ENCODE data around the gene KCNH2. TPM values are rescaled to one million over a fixed set of nuclear protein-coding genes. Genes with fewer than 3 reads are reported as not detected.

The KCNH2 gene
- total and polyA plus RNA-seq, 4 donors, result 0.23 to 2.4 (median 0.64) TPM

DNA sequence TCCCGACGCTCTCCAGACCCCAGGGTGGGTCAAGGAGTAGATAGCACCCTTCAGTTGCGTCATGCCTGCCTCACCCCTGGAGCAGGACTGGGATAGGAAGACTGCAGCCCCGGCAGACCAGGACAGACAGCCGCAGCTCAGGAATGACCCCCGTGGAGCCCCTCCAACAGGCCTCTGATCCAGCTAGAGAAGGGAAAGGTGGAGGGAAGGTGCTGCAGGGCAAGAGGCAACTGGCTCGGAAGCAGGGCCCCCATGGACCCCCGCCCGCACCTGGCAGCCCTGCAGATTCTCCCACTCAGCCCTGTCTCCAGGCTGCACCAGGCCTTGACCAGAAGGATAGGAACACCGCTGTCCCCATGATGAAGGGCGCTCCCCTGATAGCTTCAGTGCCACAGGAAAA is 7.7 kb downstream of the KCNH2 start:
- H3K27ac ChIP-seq (ENCODE audit: low read depth in 1 of 2, low read length in 2 of 2), result no peak overlapping the region
- DNase-seq, result no peak
- WGBS, 2 donors, result 84 to 91% methylated on average over 9 to 11 of the region's 11 CpGs
- intact Hi-C loops (cut with DNase I), result no loop called here
- no peak overlapping the region for H3K4me3 ChIP-seq (ENCODE audit: low read length in 2 of 2)
- no peaks in the 10 kb centered on the region for H3K36me3 ChIP-seq (ENCODE audit: control insufficient read depth in 1 of 2, insufficient read depth in 2 of 2, low read length in 1 of 2)
- H3K27me3 ChIP-seq (ENCODE audit: control insufficient read depth in 1 of 2, insufficient read depth in 2 of 2, low read length in 1 of 2), result no peaks in the 10 kb centered on the region
- no peak for ATAC-seq (ENCODE audit: low FRiP score)
- peaks cover 0 to 4% of the 10 kb centered on the region in 2 donors for H3K4me1 ChIP-seq (ENCODE audit: control insufficient read depth in 1 of 2, insufficient read depth in 2 of 2, low read length in 2 of 2)
- H3K9me3 ChIP-seq (ENCODE audit: control insufficient read depth, low read length), result no peaks in the 10 kb centered on the region

DNA sequence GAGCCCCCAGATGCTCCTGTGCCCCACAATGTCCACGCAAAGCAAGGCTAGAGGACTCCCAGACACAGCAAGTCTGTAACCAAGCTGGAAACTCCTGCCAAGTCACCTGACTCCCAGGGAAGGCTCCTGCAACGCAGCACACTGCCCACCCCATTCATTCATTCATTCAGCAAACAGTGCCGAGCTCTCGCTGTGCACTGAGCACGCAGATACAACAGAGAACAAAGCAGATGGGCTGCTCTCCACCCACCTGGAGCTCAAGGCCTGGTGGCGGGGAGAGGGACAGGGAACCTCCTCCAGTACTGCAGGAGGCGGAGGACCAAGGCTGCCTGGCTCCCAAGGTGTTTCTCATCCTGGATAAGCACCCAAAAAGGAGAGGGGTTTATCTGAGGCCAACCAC is 8.6 kb downstream of the KCNH2 start:
- H3K4me1 ChIP-seq (ENCODE audit: control insufficient read depth in 1 of 2, insufficient read depth in 2 of 2, low read length in 2 of 2), result peaks cover 0 to under 1% of the 10 kb centered on the region in 2 donors
- DNase-seq (no peak), ATAC-seq (ENCODE audit: low FRiP score) (no peak)
- no peaks in the 10 kb centered on the region for H3K9me3 ChIP-seq (ENCODE audit: control insufficient read depth, low read length)
- WGBS, 2 donors, result 81 to 82% methylated on average over 7 of the region's 7 CpGs
- H3K27me3 ChIP-seq (ENCODE audit: control insufficient read depth in 1 of 2, insufficient read depth in 2 of 2, low read length in 1 of 2), result no peaks in the 10 kb centered on the region
- no peak overlapping the region for H3K27ac ChIP-seq (ENCODE audit: low read depth in 1 of 2, low read length in 2 of 2)
- intact Hi-C loops (cut with DNase I), result loop anchor here in 1 of 2 donors (5.0 kb wide), 1 partner anchor 143 kb away; no protein-coding TSS in a partner anchor
- no peak overlapping the region for H3K4me3 ChIP-seq (ENCODE audit: low read length in 2 of 2)
- H3K36me3 ChIP-seq (ENCODE audit: control insufficient read depth in 1 of 2, insufficient read depth in 2 of 2, low read length in 1 of 2), result no peaks in the 10 kb centered on the region

DNA sequence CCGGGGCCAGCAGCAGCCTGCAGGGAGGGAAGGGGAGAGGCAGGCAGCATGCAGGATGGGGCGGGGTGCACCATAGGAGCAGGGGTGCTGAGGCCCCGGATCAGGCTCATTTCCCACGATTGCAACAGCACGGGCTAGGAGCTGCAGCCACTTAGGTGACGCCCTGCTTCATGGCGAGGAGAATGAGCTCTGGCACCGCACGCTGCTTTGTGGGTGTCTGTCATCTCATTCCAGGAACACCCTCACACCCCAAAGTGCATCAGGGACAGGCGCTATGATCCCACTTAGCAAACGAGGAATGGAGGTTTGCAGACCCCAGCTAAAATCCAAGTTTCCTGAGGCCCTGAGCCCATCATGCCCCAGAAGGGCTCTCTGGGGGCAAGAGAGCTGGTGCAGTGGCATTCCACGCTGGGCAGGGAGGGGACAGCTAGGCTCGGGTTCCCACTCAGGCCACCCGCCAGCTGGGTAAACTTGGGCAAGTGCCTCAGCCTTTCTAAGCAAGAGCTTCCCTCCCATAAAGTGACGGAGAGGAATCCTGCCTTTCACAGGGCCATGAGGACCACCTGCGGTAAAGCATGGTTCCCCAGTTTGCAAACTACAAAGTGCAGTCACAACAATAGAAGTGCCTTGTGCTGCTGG is 9.3 kb downstream of the KCNH2 start:
- WGBS, 2 donors, result 56 to 64% methylated on average over 15 to 16 of the region's 16 CpGs

DNA sequence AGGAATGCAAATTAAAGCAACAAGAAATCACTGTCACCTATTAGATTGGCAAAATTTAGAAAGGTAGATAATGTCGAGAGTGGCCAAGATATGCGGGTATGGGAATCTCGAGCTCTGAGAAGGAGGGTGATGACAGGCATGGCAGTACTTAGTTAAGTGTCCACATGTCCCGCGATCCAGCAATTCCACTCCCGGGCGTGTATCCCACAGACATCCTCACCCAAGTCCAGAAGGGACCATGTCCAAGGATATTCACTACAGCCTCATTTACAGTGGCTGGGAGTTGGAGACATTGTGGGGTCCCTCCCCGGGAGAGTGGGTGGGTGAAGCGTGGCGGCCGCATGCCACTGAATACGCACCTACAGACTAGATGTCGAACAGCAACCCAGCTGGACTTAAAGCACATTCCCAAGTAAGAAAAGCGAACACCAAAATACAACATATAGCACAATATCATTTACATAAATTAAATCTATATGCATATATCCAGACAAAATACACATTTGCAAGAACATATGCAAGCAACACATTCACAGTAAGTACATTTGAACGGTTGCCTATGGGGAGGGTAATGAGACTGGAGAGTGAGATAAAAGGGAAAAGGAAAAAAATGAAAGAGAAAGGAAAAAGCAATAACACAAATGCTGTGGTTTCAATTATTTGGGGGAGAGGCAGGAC is 9.9 kb downstream of the KCNH2 start:
- Histone ChIP-seq H3K27me3 (ENCODE audit: control insufficient read depth in 1 of 2, insufficient read depth in 2 of 2, low read length in 1 of 2) (peaks cover 0 to 2% of the 10 kb centered on the region in 2 donors), H3K36me3 (ENCODE audit: control insufficient read depth in 1 of 2, insufficient read depth in 2 of 2, low read length in 1 of 2) (no peaks in the 10 kb centered on the region), H3K27ac (ENCODE audit: low read depth in 1 of 2, low read length in 2 of 2) (no peak overlapping the region), H3K9me3 (ENCODE audit: control insufficient read depth, low read length) (no peaks in the 10 kb centered on the region), H3K4me3 (ENCODE audit: low read length in 2 of 2) (no peak overlapping the region), H3K4me1 (ENCODE audit: control insufficient read depth in 1 of 2, insufficient read depth in 2 of 2, low read length in 2 of 2) (no peaks in the 10 kb centered on the region)
- ATAC-seq (ENCODE audit: low FRiP score), result no peak
- no peak for DNase-seq
- WGBS, 2 donors, result 84 to 86% methylated on average over 15 of the region's 15 CpGs
- intact Hi-C loops (cut with DNase I), result loop anchor here in 1 of 2 donors (5.0 kb wide), 1 partner anchor 144 kb away; no protein-coding TSS in a partner anchor

More for the DNA sequence above, 9.3 kb downstream of the KCNH2 start:
- DNase-seq, result no peak
- H3K27ac ChIP-seq (ENCODE audit: low read depth in 1 of 2, low read length in 2 of 2), result no peak overlapping the region
- no peaks in the 10 kb centered on the region for H3K4me1 ChIP-seq (ENCODE audit: control insufficient read depth in 1 of 2, insufficient read depth in 2 of 2, low read length in 2 of 2)
- no peak overlapping the region for H3K4me3 ChIP-seq (ENCODE audit: low read length in 2 of 2)
- no peaks in the 10 kb centered on the region for H3K36me3 ChIP-seq (ENCODE audit: control insufficient read depth in 1 of 2, insufficient read depth in 2 of 2, low read length in 1 of 2)
- H3K9me3 ChIP-seq (ENCODE audit: control insufficient read depth, low read length), result no peaks in the 10 kb centered on the region
- H3K27me3 ChIP-seq (ENCODE audit: control insufficient read depth in 1 of 2, insufficient read depth in 2 of 2, low read length in 1 of 2), result peaks cover 0 to 2% of the 10 kb centered on the region in 2 donors
- no peak for ATAC-seq (ENCODE audit: low FRiP score)
- intact Hi-C loops (cut with DNase I), result loop anchor here in 1 of 2 donors (5.0 kb wide), 1 partner anchor 143 kb away; no protein-coding TSS in a partner anchor

DNA sequence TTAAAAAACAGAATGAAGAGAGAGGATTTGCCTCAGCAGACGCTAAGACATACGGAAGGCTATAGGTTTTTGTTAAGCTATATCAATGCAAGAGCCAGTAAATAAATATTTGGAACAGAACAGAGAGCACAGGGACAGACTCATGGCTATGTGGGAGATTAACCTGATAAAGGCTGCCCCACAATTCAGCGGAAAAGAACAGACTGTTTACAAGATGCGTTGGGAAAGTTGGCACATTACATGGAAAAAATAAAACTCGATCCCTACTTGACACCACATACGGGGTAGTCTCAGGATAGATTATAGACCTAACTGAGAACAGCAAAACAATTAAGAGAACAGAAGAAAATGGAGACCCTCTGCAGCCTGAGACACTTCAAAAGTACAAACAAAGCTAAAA is 10.8 kb downstream of the KCNH2 start:
- intact Hi-C loops (cut with DNase I), result loop anchor here in 1 of 2 donors (5.0 kb wide), 1 partner anchor 145 kb away; no protein-coding TSS in a partner anchor
- Histone ChIP-seq H3K27ac (ENCODE audit: low read depth in 1 of 2, low read length in 2 of 2) (no peak overlapping the region), H3K9me3 (ENCODE audit: control insufficient read depth, low read length) (no peaks in the 10 kb centered on the region), H3K4me3 (ENCODE audit: low read length in 2 of 2) (no peak overlapping the region), H3K27me3 (ENCODE audit: control insufficient read depth in 1 of 2, insufficient read depth in 2 of 2, low read length in 1 of 2) (peaks cover 0 to 2% of the 10 kb centered on the region in 2 donors), H3K4me1 (ENCODE audit: control insufficient read depth in 1 of 2, insufficient read depth in 2 of 2, low read length in 2 of 2) (no peaks in the 10 kb centered on the region), H3K36me3 (ENCODE audit: control insufficient read depth in 1 of 2, insufficient read depth in 2 of 2, low read length in 1 of 2) (no peaks in the 10 kb centered on the region)
- no peak for ATAC-seq (ENCODE audit: low FRiP score)
- WGBS, 2 donors, result 78 to 79% methylated on average over 6 of the region's 6 CpGs
- DNase-seq, result no peak

DNA sequence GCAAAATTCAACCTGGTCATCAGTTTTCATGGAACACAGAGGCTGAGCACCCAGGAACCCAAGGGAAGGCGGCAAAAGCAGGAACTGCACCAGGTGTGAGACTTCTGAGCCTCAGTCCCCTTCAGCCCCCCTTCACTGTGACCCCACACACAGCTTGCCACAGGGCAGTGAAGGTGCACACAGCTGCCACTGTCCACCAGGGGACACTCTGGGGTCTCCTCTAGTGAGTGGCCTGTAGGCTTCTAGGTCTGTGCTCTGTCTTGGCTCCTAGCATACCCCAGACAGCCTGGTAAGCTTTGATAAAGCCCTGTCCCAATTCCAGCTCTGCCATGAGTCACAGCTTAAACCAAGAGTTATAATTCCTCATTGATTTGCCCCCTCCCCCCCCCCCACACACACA is 12.1 kb downstream of the KCNH2 start:
- Histone ChIP-seq H3K4me3 (ENCODE audit: low read length in 2 of 2) (no peak overlapping the region), H3K27me3 (ENCODE audit: control insufficient read depth in 1 of 2, insufficient read depth in 2 of 2, low read length in 1 of 2) (peaks cover 0 to 2% of the 10 kb centered on the region in 2 donors), H3K4me1 (ENCODE audit: control insufficient read depth in 1 of 2, insufficient read depth in 2 of 2, low read length in 2 of 2) (no peaks in the 10 kb centered on the region), H3K36me3 (ENCODE audit: control insufficient read depth in 1 of 2, insufficient read depth in 2 of 2, low read length in 1 of 2) (no peaks in the 10 kb centered on the region), H3K27ac (ENCODE audit: low read depth in 1 of 2, low read length in 2 of 2) (no peak overlapping the region), H3K9me3 (ENCODE audit: control insufficient read depth, low read length) (no peaks in the 10 kb centered on the region)
- DNase-seq (no peak), ATAC-seq (ENCODE audit: low FRiP score) (no peak)
- intact Hi-C loops (cut with DNase I), result loop anchor here in 1 of 2 donors (5.0 kb wide), 1 partner anchor 146 kb away; no protein-coding TSS in a partner anchor
- WGBS, 2 donors, result 95 to 100% methylated on average over 1 of the region's 1 CpG

DNA sequence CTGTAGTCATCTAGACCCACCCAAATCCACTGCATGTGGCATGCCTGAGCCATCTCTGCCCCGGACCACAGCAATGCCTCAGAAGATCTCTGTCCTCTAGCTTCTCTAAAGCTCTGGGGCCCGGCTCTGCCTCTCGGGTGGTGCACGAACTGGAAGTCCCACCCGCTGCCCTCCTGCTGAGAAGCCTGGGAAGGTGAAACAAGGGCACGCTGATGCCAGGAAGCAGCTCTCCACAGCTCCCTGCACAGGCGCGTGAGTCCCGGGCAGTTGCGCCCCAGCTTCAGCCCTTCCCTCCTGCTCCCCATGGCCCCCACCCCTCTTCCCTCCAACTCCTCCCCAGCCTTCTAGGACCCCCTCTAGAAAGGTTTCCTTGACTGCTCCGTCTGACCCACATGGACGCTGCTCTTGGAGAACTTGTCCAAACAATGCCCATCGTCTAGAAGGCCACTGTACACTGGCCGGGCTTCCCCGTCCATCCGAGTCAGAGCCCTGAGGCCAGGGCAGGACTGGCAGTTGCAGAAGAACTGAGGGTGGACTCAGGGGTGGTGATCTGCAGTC is 12.8 kb downstream of the KCNH2 start:
- Histone ChIP-seq H3K9me3 (ENCODE audit: control insufficient read depth, low read length) (no peaks in the 10 kb centered on the region), H3K4me1 (ENCODE audit: control insufficient read depth in 1 of 2, insufficient read depth in 2 of 2, low read length in 2 of 2) (no peaks in the 10 kb centered on the region), H3K27me3 (ENCODE audit: control insufficient read depth in 1 of 2, insufficient read depth in 2 of 2, low read length in 1 of 2) (peaks cover 0 to 2% of the 10 kb centered on the region in 2 donors), H3K27ac (ENCODE audit: low read depth in 1 of 2, low read length in 2 of 2) (no peak overlapping the region), H3K36me3 (ENCODE audit: control insufficient read depth in 1 of 2, insufficient read depth in 2 of 2, low read length in 1 of 2) (no peaks in the 10 kb centered on the region), H3K4me3 (ENCODE audit: low read length in 2 of 2) (no peak overlapping the region)
- DNase-seq (no peak), ATAC-seq (ENCODE audit: low FRiP score) (no peak)
- WGBS, 2 donors, result 82 to 84% methylated on average over 16 of the region's 16 CpGs
- intact Hi-C loops (cut with DNase I), result loop anchor here in 1 of 2 donors (5.0 kb wide), 1 partner anchor 147 kb away; no protein-coding TSS in a partner anchor

DNA sequence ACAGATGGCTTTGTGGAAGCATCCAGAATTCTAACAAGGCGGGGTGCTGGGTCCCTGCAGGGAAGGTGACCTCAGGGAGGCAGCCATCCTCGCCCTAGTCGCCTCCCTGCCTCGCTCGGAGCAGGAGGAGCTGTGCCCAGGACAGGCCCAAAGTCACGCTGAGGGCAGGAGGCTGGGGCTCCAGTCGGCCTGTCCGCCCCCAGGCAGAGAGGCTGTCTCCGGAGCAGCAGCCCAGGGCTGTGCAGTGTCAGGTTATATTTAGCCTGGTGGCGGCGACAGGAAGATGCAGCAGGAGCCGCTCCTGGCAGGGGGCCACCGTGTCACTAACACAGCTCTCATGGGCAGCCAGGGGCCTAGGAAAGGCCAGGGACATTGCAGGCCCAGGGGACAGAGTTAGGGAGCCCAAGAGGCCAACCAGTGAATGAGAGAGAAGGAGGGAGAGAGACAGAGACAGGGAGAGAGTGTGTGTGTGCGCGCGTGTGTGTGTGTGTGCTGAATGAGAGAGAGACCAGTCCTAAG is 13.5 kb downstream of the KCNH2 start:
- no peaks in the 10 kb centered on the region for H3K36me3 ChIP-seq (ENCODE audit: control insufficient read depth in 1 of 2, insufficient read depth in 2 of 2, low read length in 1 of 2)
- intact Hi-C loops (cut with DNase I), result loop anchor here in 1 of 2 donors (5.0 kb wide), 1 partner anchor 148 kb away; no protein-coding TSS in a partner anchor
- no peaks in the 10 kb centered on the region for H3K4me1 ChIP-seq (ENCODE audit: control insufficient read depth in 1 of 2, insufficient read depth in 2 of 2, low read length in 2 of 2)
- DNase-seq (no peak), ATAC-seq (ENCODE audit: low FRiP score) (no peak)
- H3K27me3 ChIP-seq (ENCODE audit: control insufficient read depth in 1 of 2, insufficient read depth in 2 of 2, low read length in 1 of 2), result peaks cover 0 to 2% of the 10 kb centered on the region in 2 donors
- 71 to 73% methylated on average over 16 of the region's 16 CpGs for WGBS, 2 donors
- H3K4me3 ChIP-seq (ENCODE audit: low read length in 2 of 2), result no peak overlapping the region
- H3K9me3 ChIP-seq (ENCODE audit: control insufficient read depth, low read length), result no peaks in the 10 kb centered on the region
- no peak overlapping the region for H3K27ac ChIP-seq (ENCODE audit: low read depth in 1 of 2, low read length in 2 of 2)
